CD4-positive, CD25-positive, alpha-beta regulatory T cell (primary cell): ENCODE results near the gene RNF43. TPM values are rescaled to one million over a fixed set of nuclear protein-coding genes. Genes with fewer than 3 reads are reported as not detected.
A peak's percentile ranks its signal among the peaks of the same experiment; 100 is the strongest.

Source experiments
- ATAC-seq, 2 donors: fragments of 150-1000 bp; cut with Tn5 transposase; one replicate each; pipeline ENCODE4 v1.10.0; 2021; ENCODE audit warnings: low read depth in 2 of 2, moderate number of reproducible peaks in 2 of 2, moderate library complexity in 1 of 2
- DNase-seq, 3 donors: peaks; one replicate each; pipeline versions ENCODE4 v3.0.0 to v3.0.0-alpha.2; 2012 to 2022; ENCODE audit warnings: mixed read lengths in 1 of 3
- H3K27ac ChIP-seq: one replicate; pipeline ENCODE4 v1.7.0; 2013; ENCODE audit warnings: mild to moderate bottlenecking, low read length; ENCODE audit not compliant: insufficient read depth, poor library complexity, severe bottlenecking
- H3K27me3 ChIP-seq: one replicate; pipeline ENCODE4 v1.7.0; 2013; ENCODE audit warnings: low read length; ENCODE audit not compliant: control insufficient read depth, insufficient read depth
- H3K36me3 ChIP-seq: one replicate; pipeline ENCODE4 v1.7.0; 2013; ENCODE audit warnings: mild to moderate bottlenecking, low read length, moderate library complexity; ENCODE audit not compliant: control insufficient read depth, insufficient read depth
- H3K4me1 ChIP-seq: 2 replicates; pipeline ENCODE4 v1.7.0; 2013; ENCODE audit warnings: mild to moderate bottlenecking, low read length; ENCODE audit not compliant: insufficient read depth, control insufficient read depth, poor library complexity, severe bottlenecking
- H3K4me3 ChIP-seq: one replicate; pipeline ENCODE4 v1.7.0; 2013; ENCODE audit warnings: low read depth, mild to moderate bottlenecking, low read length, moderate library complexity
- H3K9me3 ChIP-seq, 2 experiments: 1 replicate in 1 of 2; 2 replicates in 1 of 2; pipeline ENCODE4 v1.7.0; 2013; ENCODE audit warnings: low read length in 2 of 2, mild to moderate bottlenecking in 1 of 2, moderate library complexity in 1 of 2; ENCODE audit not compliant: control insufficient read depth in 2 of 2
- H3K27ac Mint-ChIP-seq, 3 donors: one replicate each; pipeline ENCODE4 v1.8.0; 2020 to 2022; ENCODE audit warnings: mild to moderate bottlenecking in 3 of 3, mixed read lengths in 3 of 3, moderate library complexity in 2 of 3
- H3K27me3 Mint-ChIP-seq: one replicate; pipeline ENCODE4 v1.8.0; 2022; ENCODE audit warnings: mild to moderate bottlenecking, mixed read lengths
- H3K36me3 Mint-ChIP-seq: one replicate; pipeline ENCODE4 v1.8.0; 2020; ENCODE audit warnings: mixed read lengths
- H3K4me1 Mint-ChIP-seq, 4 donors: one replicate each; pipeline ENCODE4 v1.8.0; 2020 to 2022; ENCODE audit warnings: mixed read lengths in 4 of 4, mild to moderate bottlenecking in 1 of 4
- H3K4me3 Mint-ChIP-seq, 4 donors: one replicate each; pipeline ENCODE4 v1.8.0; 2020 to 2022; ENCODE audit warnings: mild to moderate bottlenecking in 4 of 4, mixed read lengths in 4 of 4, moderate library complexity in 3 of 4
- H3K9me3 Mint-ChIP-seq, 7 donors: one replicate each; pipeline ENCODE4 v1.8.0; 2020 to 2022; ENCODE audit warnings: mixed read lengths in 7 of 7, mild to moderate bottlenecking in 3 of 7, moderate library complexity in 2 of 7
- polyA plus RNA-seq, 4 donors: library from polyadenylated mRNA; unstranded; fragments of 300-500 nt; fragmentation: Illumina TruSeq; gene quantifications; one replicate each; pipeline ENCODE4 v1.2.3, GENCODE V29; 2021
- total RNA-seq: library from RNA; stranded (reverse); gene quantifications from one replicate; pipeline ENCODE4 v1.2.3, GENCODE V29; 2022

RNF43 gene
- total and polyA plus RNA-seq, 5 donors from 2014 or later = 0.23 to 3.3 (median 0.78) TPM; not detected in 1

DNA sequence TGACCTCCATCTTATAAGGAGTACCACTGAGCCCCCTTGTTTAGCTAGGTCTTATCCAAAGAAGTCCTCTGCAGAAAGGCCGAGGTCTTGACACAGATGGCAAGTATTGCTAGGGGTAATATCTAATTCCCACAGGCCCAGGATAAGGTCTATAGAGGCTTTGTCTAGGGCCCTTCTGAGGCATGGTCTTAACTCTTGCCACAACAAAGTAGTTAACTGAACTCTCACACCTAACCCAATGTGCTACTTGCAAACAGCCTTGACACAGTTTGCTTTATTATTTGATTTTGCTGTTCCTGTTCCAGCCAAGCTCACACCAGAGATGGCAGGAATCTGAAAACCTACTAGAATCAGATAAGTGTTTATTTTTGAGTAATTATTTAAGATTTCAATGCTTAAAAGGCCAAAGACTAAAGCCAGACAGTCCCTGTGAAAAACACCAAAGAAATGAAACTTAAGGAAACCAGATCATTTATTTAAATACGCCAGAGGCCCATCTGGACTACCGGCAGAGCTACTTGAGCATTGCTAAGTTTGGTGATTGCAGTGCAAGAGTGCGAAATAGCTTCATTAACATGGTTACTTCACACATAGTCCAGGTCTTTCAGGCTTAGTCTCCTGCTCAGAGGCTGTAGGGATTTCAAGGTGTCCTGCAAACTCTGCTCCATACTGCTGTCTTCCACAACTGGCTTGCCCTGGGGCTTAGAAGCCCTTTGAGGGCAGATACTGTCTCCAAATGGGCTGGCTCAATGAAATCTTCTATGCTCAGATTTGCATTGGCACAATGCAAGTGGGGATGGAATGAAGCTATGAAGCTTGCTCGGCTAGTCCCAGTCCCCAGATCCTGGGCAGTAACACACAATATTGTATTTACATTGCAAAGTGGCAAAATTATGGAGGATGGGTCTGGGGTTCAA lies 36.9 kb downstream of the RNF43 start:
- Mint-ChIP-seq H3K4me1 (peaks cover 11 to 40% (median 28%) of the 10 kb centered on the region in 4 donors), H3K27ac (no peak overlapping the region), H3K9me3 (no peaks in the 10 kb centered on the region), H3K36me3 (no peaks in the 10 kb centered on the region), H3K4me3 (no peak overlapping the region), H3K27me3 (no peaks in the 10 kb centered on the region)
- H3K27ac ChIP-seq = no peak overlapping the region
- no peaks in the 10 kb centered on the region for H3K27me3 ChIP-seq
- no peaks in the 10 kb centered on the region for H3K9me3 ChIP-seq
- peaks cover 7% of the 10 kb centered on the region for H3K4me1 ChIP-seq
- H3K4me3 ChIP-seq = no peak overlapping the region
- DNase-seq (no peak), ATAC-seq (no peak)
- H3K36me3 ChIP-seq = no peaks in the 10 kb centered on the region

DNA sequence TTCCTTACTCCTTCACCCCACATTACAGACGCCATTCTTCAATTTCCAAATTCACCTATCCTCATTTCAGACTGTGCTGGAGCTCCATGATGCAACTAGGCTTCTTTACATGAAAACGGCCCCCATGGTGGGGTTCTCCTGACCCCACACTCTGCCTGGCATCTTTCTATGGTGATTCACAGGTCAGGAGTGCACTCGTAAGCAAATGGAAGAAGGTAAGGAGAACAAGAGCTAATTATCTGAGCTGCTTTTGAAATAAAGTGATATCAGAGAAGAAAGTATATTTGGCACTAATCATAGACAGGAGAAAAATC lies 37.9 kb downstream of the RNF43 start:
- Histone ChIP-seq H3K9me3 (no peaks in the 10 kb centered on the region), H3K36me3 (no peaks in the 10 kb centered on the region), H3K4me1 (peaks cover 7% of the 10 kb centered on the region), H3K27me3 (no peaks in the 10 kb centered on the region), H3K27ac (no peak overlapping the region), H3K4me3 (no peak overlapping the region)
- Mint-ChIP-seq H3K9me3 (no peaks in the 10 kb centered on the region), H3K4me1 (peaks cover 11 to 40% (median 28%) of the 10 kb centered on the region in 4 donors), H3K36me3 (peaks cover 6% of the 10 kb centered on the region), H3K27ac (peak overlapping the region in 1 of 3 donors; percentile 60), H3K27me3 (no peaks in the 10 kb centered on the region), H3K4me3 (no peak overlapping the region)
- DNase-seq (no peak), ATAC-seq (no peak)

DNA sequence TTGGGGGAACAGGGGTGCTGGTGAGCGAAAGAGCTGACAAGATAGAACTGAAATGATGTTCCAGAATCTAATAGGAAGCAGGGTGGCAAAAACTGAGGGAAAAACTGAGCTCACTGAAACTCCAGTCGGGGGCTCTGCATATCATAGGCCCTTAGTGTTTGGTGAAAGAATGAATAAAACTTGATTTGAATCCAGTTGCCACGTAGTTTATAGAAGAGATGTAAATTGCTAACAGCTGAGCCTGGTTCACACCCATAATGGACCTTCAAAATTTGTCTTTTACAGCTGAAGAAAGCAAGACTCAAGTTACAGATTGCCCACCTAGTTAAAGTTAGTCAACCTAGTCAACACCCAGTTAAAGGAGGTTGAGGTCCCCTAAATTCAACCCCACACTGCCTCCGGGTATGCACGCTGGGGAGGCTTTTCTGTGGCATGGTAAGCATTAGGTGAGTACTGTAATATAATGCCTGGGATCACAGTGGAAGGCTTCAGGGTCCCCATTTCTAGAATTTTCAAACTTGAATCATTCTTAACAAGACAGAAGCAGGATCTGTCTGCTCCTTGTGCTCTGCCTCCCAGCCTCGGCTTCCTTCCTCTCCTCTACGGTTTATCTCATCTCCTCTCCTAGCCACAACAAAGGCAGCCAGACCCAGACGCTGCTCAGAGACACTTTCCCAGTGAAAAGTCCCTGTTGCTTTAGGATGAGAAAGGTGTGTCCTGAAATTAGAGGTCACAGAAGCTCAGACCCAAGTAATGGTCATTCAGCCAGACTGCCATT lies 38.4 kb downstream of the RNF43 start:
- DNase-seq (no peak), ATAC-seq (no peak)
- Mint-ChIP-seq H3K9me3 (peaks cover 0 to 2% (median 0%) of the 10 kb centered on the region in 7 donors), H3K4me3 (no peak overlapping the region), H3K36me3 (peaks cover 6% of the 10 kb centered on the region), H3K4me1 (peaks cover 11 to 40% (median 27%) of the 10 kb centered on the region in 4 donors), H3K27ac (peak overlapping the region in 2 of 3 donors; percentile 32 to 60), H3K27me3 (no peaks in the 10 kb centered on the region)
- Histone ChIP-seq H3K9me3 (no peaks in the 10 kb centered on the region), H3K27ac (no peak overlapping the region), H3K4me1 (peaks cover 7% of the 10 kb centered on the region), H3K27me3 (no peaks in the 10 kb centered on the region), H3K36me3 (no peaks in the 10 kb centered on the region), H3K4me3 (no peak overlapping the region)

DNA sequence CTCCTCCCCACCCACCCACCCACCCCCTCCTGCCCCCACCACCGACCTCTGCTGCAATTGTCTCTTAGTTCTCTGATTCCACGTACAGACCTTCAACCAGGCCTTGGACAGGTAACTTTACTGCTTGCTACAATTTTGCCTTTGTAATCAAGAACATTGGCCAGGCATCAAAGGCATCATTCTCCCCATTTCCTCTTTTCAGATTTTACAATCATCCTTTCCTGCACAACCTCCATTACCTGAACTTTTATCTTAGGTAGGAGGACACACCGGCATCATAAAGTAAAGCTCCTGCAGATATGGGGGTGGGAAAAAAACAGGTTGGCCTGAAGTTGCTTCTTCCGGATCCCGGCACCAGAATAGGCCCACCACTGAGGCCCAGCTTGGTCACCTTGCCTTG lies 39.7 kb downstream of the RNF43 start:
- no peak overlapping the region for H3K27ac Mint-ChIP-seq
- DNase-seq (no peak), ATAC-seq (no peak)
- Histone ChIP-seq H3K4me1 (peaks cover 3% of the 10 kb centered on the region), H3K27me3 (no peaks in the 10 kb centered on the region), H3K4me3 (no peak overlapping the region), H3K36me3 (no peaks in the 10 kb centered on the region), H3K27ac (no peak overlapping the region), H3K9me3 (no peaks in the 10 kb centered on the region)
- no peaks in the 10 kb centered on the region for H3K27me3 Mint-ChIP-seq
- H3K4me3 Mint-ChIP-seq = no peak overlapping the region
- peaks cover 10 to 36% (median 24%) of the 10 kb centered on the region in 4 donors for H3K4me1 Mint-ChIP-seq
- H3K9me3 Mint-ChIP-seq = peaks cover 0 to 2% (median 0%) of the 10 kb centered on the region in 7 donors
- H3K36me3 Mint-ChIP-seq = peaks cover 10% of the 10 kb centered on the region

DNA sequence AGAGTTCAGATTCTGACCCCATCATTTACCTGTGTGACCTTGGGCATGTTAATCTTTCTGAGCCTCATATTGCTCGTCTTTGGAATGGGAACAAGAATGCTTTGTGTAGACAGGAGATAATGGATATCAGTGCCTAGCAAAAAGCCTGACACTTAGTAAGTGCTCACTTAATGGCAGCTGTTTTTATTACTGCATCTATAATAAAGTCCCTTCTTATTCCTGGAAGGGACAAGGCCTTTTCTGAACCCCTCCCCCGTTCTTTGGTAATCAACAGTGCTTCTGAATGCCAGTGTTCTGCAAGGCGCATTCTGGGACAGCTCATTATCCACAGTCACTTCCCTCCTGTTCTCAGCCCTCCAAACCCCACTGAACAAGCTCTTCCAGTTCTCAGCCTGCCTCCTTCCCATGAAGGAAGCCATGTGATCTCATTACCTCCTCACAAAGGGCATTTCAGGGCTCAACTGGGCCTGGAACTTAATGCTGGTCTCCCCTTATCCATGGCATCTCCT lies 40.2 kb downstream of the RNF43 start:
- Histone ChIP-seq H3K4me3 (no peak overlapping the region), H3K27me3 (no peaks in the 10 kb centered on the region), H3K27ac (no peak overlapping the region), H3K36me3 (no peaks in the 10 kb centered on the region), H3K9me3 (no peaks in the 10 kb centered on the region), H3K4me1 (no peaks in the 10 kb centered on the region)
- H3K4me1 Mint-ChIP-seq = peaks cover 5 to 33% (median 22%) of the 10 kb centered on the region in 4 donors
- no peak overlapping the region for H3K4me3 Mint-ChIP-seq
- DNase-seq (no peak), ATAC-seq (no peak)
- peaks cover 11% of the 10 kb centered on the region for H3K36me3 Mint-ChIP-seq
- H3K27me3 Mint-ChIP-seq = no peaks in the 10 kb centered on the region
- H3K9me3 Mint-ChIP-seq = peaks cover 0 to 2% (median 0%) of the 10 kb centered on the region in 7 donors
- no peak overlapping the region for H3K27ac Mint-ChIP-seq

DNA sequence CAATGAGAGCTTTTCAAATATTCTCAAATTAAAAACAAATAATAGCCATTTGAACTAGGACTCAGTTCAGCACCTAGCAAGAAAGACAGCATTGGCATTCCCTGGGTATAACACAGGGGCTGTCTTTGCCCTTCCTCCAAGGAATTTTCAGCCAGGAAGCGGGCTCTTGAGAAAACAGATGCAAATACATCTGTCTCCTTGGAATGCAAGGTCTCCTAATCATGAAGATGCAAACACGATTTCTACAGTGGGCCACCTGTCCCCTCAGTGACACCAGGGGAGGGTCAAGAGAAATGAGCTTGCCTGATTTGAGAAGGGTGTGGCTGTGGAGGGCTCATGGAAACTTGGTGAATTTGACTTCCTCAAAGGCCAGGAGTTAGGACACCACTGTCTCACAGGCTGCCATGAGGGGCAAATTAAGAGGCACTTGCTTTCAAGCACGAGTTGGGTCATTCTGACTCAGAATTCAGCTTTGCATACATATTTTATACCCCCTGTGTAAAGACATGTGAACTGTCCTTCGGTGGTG lies 40.8 kb downstream of the RNF43 start:
- Mint-ChIP-seq H3K27ac (no peak overlapping the region), H3K4me1 (peaks cover 0 to 29% (median 19%) of the 10 kb centered on the region in 4 donors), H3K36me3 (peaks cover 11% of the 10 kb centered on the region), H3K4me3 (no peak overlapping the region), H3K27me3 (no peaks in the 10 kb centered on the region), H3K9me3 (peaks cover 0 to 2% (median 0%) of the 10 kb centered on the region in 7 donors)
- no peak for ATAC-seq
- no peaks in the 10 kb centered on the region for H3K4me1 ChIP-seq
- no peaks in the 10 kb centered on the region for H3K9me3 ChIP-seq
- H3K27me3 ChIP-seq = no peaks in the 10 kb centered on the region
- no peak overlapping the region for H3K27ac ChIP-seq
- H3K36me3 ChIP-seq = no peaks in the 10 kb centered on the region
- H3K4me3 ChIP-seq = no peak overlapping the region
- no peak for DNase-seq

DNA sequence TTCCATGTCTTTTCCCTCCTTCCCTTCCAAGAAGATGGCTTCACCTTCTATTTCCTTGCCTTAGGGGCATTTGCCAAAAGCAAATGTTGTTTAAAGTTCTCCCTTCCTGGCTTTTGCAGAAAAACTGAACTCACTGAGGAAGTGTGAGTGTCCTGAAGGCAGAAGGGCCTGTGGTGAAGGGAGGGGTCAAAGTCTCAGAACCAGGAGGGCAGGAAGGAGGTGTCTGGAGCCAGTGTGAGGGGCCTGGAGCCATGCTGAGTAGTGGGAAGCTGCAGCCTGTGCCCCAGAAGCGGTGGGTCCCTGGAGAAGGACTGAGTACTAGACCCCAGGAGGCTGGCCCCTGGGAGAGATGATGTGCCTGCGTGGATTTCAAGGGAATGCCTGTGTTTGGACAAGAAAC lies 41.5 kb downstream of the RNF43 start:
- H3K27me3 ChIP-seq = no peaks in the 10 kb centered on the region
- H3K36me3 Mint-ChIP-seq = peaks cover 11% of the 10 kb centered on the region
- H3K9me3 ChIP-seq = no peaks in the 10 kb centered on the region
- ATAC-seq (no peak), DNase-seq (no peak)
- H3K4me1 Mint-ChIP-seq = peaks cover 0 to 25% (median 14%) of the 10 kb centered on the region in 4 donors
- no peaks in the 10 kb centered on the region for H3K4me1 ChIP-seq
- no peaks in the 10 kb centered on the region for H3K36me3 ChIP-seq
- no peak overlapping the region for H3K4me3 ChIP-seq
- no peak overlapping the region for H3K4me3 Mint-ChIP-seq
- H3K27me3 Mint-ChIP-seq = no peaks in the 10 kb centered on the region
- H3K27ac ChIP-seq = no peak overlapping the region
- peaks cover 0 to 2% (median 0%) of the 10 kb centered on the region in 7 donors for H3K9me3 Mint-ChIP-seq
- H3K27ac Mint-ChIP-seq = no peak overlapping the region
